SJSA1 (cell line): ENCODE measurements around the gene CALHM5. TPM values are rescaled to one million over a fixed set of nuclear protein-coding genes. Genes with fewer than 3 reads are reported as not detected.

ENCODE experiments used
- DNase-seq, 2 experiments: peaks; one replicate each; pipeline ENCODE4 v3.0.0-alpha.2; 2015 to 2020; ENCODE audit warnings: low spot score in 2 of 2, low read depth in 1 of 2
- H3K27ac ChIP-seq: fragments of 250-450 bp; sonication (Bioruptor Pico); 2 replicates; pipeline ENCODE4 v1.5.1; 2020; ENCODE audit warnings: mild to moderate bottlenecking, moderate library complexity
- H3K27me3 ChIP-seq: fragments of 250-450 bp; sonication (Bioruptor Pico); replicated peaks from 2 replicates; pipeline ENCODE4 v1.5.1; 2020; ENCODE audit warnings: mild to moderate bottlenecking, moderate library complexity
- H3K36me3 ChIP-seq: fragments of 250-450 bp; sonication (Bioruptor Pico); 2 replicates; pipeline ENCODE4 v1.5.1; 2020; ENCODE audit warnings: mild to moderate bottlenecking
- H3K4me1 ChIP-seq: fragments of 250-450 bp; sonication (Bioruptor Pico); replicated peaks from 2 replicates; pipeline ENCODE4 v1.6.1; 2021; ENCODE audit warnings: mild to moderate bottlenecking
- H3K4me3 ChIP-seq: fragments of 250-450 bp; sonication (Bioruptor Pico); 2 replicates; pipeline ENCODE4 v1.5.1; 2020; ENCODE audit warnings: mild to moderate bottlenecking
- H3K9me3 ChIP-seq: fragments of 250-450 bp; sonication (Bioruptor Pico); replicated peaks from 2 replicates; pipeline ENCODE4 v1.5.1; 2020; ENCODE audit warnings: mild to moderate bottlenecking
- total RNA-seq: library from RNA; depleted of rRNA; stranded (reverse); fragments of >200 nt; shearing (Covaris generic); gene quantifications from 2 replicates; pipeline ENCODE4 v1.2.3, GENCODE V29; 2014

Gene CALHM5
- total RNA-seq, 1 experiment from 2014 or later = 7.2 TPM

DNA sequence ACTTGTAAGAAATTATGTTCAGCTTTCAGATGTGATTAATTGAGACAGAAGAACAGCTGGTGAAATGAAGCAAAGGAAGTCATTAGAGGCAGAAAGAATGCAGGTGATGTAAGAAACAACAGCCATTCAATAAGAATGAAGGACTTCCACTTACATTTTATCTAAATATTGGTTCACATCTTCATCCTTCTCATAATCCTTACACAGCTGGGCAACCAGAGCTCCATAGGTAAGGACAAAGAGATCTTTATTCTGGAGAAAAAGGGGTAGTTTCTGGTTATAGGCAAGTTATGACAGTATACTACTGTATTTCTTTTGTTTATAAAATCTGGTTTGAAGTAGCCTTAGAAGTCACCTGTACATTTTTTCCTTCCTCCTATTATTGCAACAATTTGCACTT lies 31.7 kb downstream of the CALHM5 start:
- Histone ChIP-seq H3K36me3 (no peaks in the 10 kb centered on the region), H3K27ac (no peak overlapping the region), H3K27me3 (no peaks in the 10 kb centered on the region; the same call in 1 of the 2 replicates), H3K4me1 (no peaks in the 10 kb centered on the region), H3K4me3 (no peak overlapping the region), H3K9me3 (no peaks in the 10 kb centered on the region)
- no peak for DNase-seq

DNA sequence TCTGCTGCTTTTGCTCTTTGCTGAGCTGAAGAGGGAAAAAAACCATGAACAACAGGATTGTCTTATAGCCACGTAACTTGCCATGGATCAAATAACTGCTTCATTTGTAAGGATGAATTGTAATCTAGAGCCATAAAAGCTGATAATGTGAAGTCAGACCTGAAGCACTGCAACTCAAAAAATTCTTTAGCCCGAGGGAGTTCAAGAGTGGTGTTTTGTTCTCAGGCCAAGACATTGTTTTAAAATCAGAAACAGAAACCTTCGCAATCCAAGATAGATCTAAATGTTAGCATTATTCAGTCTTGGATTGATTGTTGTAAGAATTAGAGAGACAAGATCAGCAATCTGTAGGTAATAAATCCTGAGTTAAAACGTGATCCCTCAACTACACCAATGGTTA lies 34.2 kb downstream of the CALHM5 start, which contains the start of gene TRAPPC3L:
TRAPPC3L (minus strand) TSS at position 34 of the 400 bp plus-strand sequence. CDS start 170 bp downstream, outside the sequence.
- H3K27me3 ChIP-seq = no peaks in the 10 kb centered on the region
- no peaks in the 10 kb centered on the region for H3K9me3 ChIP-seq
- H3K27ac ChIP-seq = no peak within 1 kb of the TSS
- no peaks in the 10 kb centered on the region for H3K36me3 ChIP-seq
- H3K4me1 ChIP-seq = no peaks in the 10 kb centered on the region
- H3K4me3 ChIP-seq = no peak within 1 kb of the TSS
- no peak for DNase-seq

DNA sequence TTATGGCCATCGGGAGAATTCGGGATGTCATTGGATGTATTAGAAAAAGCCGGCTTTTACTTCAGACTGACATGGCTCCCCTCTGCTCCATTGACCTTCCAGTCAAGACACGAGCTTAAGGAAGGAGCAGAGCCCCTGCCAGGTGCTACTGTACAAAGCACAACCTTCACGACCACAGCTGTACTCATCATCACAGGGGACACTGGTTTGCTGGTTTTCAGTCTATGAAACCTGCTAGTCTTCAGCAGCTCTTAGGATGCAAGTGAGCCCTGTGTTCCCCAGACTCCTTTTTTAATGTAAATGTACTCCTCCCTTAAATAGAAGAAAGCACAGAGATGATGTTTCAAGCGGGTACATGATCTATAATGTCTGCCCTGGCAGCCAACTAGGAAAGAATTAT lies 35.9 kb downstream of the CALHM5 start:
- Histone ChIP-seq H3K9me3 (no peaks in the 10 kb centered on the region), H3K4me3 (no peak overlapping the region), H3K4me1 (no peaks in the 10 kb centered on the region), H3K36me3 (no peaks in the 10 kb centered on the region), H3K27me3 (no peaks in the 10 kb centered on the region), H3K27ac (no peak overlapping the region)
- no peak for DNase-seq

DNA sequence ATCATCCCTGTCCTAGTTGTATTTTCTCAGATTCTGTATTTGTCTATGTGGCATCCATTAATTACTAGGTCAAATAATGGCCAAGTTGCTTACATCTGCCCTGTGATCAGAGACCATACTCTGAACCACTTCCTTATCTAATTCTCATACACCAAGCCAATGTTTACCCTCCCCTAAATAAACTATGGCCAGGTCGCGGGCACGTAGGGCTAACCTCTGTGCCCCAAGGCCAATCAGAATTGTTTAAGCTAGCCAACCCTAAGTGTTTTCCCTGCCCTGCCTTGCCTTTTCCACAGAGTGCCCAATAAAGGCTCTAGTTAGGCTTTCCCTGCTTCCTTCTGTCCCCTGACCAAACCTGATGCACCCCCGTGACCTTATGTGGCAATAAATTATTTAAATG lies 39.4 kb downstream of the CALHM5 start:
- Histone ChIP-seq H3K27ac (no peak overlapping the region), H3K9me3 (no peaks in the 10 kb centered on the region), H3K4me3 (no peak overlapping the region), H3K4me1 (peaks cover 5% of the 10 kb centered on the region), H3K36me3 (no peaks in the 10 kb centered on the region), H3K27me3 (no peaks in the 10 kb centered on the region)
- DNase-seq = no peak

DNA sequence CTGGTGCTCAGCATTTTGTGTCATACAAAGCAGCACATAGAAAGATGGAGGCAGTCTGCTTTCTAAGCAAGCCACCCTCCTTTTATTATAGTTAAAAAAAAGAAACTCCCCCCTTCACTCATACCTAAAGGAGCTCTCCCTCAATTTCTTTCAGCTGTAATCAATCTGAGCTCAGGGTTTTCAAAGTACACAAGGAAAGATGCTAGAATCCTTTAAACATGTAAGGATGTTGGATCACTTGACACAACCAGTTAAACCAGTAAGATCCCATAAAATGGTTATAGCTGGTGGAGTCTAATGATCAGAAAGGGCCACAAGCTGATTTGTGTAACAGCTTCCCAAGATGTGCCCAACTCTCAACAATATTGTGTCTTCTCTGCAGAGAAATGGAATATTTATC lies 42.0 kb downstream of the CALHM5 start, which contains the start of gene CALHM4:
CALHM4 (plus strand) TSS at position 301 of the 400 bp plus-strand sequence; CDS start at position 344, 43 bp downstream.
- no peaks in the 10 kb centered on the region for H3K36me3 ChIP-seq
- H3K9me3 ChIP-seq = no peaks in the 10 kb centered on the region
- H3K27ac ChIP-seq = no peak within 1 kb of the TSS
- no peak for DNase-seq
- H3K4me1 ChIP-seq = peaks cover 30% of the 10 kb centered on the region
- no peak within 1 kb of the TSS for H3K4me3 ChIP-seq
- no peaks in the 10 kb centered on the region for H3K27me3 ChIP-seq

DNA sequence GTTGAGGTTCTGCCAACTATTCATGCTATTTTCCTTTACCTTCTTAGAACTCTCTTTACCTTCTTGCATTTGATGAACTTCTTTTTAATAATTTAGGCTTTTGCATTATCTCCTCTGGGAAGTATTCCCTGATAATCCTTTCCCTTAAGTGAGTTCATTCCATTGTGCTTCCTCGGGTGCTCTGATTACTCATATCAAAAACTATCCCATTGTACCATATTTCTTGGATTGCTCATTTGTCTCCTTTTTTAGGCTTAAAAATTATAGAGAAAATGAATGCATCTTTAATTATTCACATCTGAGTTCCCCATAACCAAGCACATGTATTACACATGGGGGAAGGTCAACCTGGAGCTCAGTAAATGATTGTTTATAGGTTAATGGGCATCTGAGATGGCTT lies 44.6 kb downstream of the CALHM5 start:
- Histone ChIP-seq H3K4me3 (no peak overlapping the region), H3K9me3 (no peaks in the 10 kb centered on the region), H3K36me3 (no peaks in the 10 kb centered on the region), H3K27me3 (no peaks in the 10 kb centered on the region), H3K4me1 (peaks cover 32% of the 10 kb centered on the region), H3K27ac (peak overlapping the region; percentile 64)
- DNase-seq = peak in 1 of 2 experiments; percentile 66

DNA sequence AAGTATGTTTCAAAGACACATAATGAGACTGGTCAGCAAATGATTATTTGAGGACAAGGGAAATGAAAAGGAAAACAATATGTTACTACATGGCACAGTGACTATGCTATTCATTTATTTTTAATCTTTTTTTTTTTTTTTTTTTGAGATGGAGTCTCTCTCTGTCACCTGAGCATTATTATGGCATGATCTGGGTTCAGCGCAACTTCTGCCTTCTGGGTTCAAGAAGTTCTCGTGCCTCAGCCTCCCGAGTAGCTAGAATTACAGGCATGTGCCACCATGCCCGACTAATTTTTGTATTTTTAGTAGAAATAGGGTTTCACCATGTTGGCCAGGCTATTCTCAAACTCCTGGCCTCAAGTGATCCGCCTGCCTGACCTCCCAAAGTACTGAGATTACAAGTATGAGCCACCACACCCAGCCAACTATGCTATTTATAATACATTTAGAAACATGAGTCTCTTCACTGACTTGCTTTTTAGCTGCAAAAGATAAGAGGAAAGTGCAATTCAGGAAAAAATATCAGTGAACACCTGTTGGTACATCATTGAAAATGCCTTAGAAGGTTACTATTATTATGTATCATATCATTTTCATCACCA lies 45.5 kb downstream of the CALHM5 start:
- Histone ChIP-seq H3K27ac (peak overlapping the region; percentile 64), H3K4me1 (peaks cover 32% of the 10 kb centered on the region), H3K27me3 (no peaks in the 10 kb centered on the region), H3K36me3 (no peaks in the 10 kb centered on the region), H3K4me3 (no peak overlapping the region), H3K9me3 (no peaks in the 10 kb centered on the region)
- no peak for DNase-seq

DNA sequence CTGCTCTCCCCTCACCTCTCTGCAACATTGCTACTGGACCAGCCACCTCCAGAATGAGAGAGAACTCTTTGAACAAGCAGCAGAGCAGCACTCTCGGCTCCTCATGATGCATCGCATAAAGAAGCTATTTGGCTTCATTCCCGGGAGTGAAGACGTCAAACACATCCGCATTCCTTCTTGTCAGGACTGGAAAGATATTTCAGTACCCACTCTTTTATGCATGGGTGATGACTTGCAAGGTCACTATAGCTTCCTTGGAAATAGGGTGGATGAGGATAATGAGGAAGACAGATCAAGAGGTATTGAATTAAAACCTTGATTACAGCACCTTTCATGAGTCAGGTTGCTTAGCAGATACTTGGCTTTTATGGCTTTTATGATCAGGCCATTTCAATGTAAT lies 46.5 kb downstream of the CALHM5 start:
- Histone ChIP-seq H3K27me3 (no peaks in the 10 kb centered on the region), H3K36me3 (no peaks in the 10 kb centered on the region), H3K4me3 (no peak overlapping the region), H3K27ac (0 out of 2 replicates have a peak overlapping the region, but pooled peaks have one; percentile 1), H3K4me1 (peaks cover 32% of the 10 kb centered on the region), H3K9me3 (no peaks in the 10 kb centered on the region)
- peak; percentile 80 for DNase-seq

DNA sequence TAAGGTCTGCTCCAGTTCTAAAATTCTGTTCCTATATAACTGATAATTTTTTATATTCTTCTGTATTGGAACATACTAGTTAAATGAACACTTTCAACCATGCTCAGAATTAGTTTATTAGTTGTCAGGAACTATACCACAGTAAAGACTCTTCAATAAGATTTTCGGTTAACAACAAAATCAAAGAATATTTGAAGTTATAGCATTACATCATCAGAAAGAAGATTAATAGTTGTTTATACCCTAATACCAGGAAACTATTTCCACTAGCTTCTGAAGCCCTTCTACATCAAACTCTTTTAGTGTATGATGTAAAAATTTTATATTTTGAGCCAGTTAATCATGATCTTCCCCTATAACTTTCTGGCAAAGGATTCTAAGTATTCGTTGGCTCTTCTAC lies 48.7 kb downstream of the CALHM5 start:
- Histone ChIP-seq H3K36me3 (no peaks in the 10 kb centered on the region), H3K4me1 (peaks cover 46% of the 10 kb centered on the region), H3K27ac (no peak overlapping the region), H3K4me3 (no peak overlapping the region), H3K9me3 (no peaks in the 10 kb centered on the region), H3K27me3 (no peaks in the 10 kb centered on the region)
- no peak for DNase-seq

DNA sequence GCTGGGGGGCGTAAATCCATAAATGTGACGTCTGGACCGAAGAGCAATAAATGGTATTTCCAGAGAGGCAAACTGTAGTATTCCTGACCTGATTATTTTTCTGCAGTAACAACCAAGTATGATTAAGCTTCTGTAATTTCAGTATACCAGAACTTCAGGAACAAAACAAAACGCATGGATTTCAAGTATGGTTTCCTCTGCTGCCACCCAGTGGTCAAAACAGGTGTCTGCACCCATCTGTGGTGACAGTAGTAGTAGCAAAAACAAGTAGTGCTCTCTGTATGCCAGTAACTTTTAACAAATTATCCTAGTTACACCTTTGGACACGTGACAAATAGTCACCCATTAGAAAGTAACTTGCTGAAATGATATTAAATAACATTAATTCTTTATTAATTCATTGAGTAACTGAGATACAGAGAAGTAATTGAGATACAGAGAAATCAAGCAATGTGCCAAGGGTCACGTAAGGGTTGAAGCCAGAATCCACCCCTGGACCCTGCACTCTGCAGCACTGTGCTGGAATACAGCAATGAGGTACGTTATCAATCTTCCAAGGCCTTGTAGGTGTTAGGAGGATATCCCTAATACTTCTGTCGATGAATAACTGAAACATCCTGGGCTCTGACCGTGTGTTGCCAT lies 50.1 kb downstream of the CALHM5 start:
- no peak overlapping the region for H3K4me3 ChIP-seq

DNA sequence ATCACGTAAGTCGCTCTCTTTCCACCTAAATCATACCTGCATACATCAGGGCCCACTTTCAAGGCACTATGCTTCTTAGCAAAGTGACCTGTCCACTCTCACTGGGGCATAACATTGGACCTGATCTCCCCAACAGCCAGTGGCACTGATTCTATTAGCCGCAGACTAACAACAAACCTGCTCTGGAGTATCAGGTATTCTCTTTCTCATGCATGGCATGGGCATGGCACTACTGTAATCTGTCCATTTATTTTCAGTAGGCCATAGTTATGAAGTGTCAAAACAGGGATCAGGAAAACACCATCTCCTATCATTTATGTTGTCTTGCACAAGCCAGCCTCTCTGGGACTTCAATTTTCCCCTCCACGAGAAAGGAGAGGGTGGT lies 50.6 kb downstream of the CALHM5 start:
- Histone ChIP-seq H3K36me3 (no peaks in the 10 kb centered on the region), H3K9me3 (no peaks in the 10 kb centered on the region), H3K4me1 (peaks cover 31% of the 10 kb centered on the region), H3K4me3 (no peak overlapping the region), H3K27me3 (no peaks in the 10 kb centered on the region), H3K27ac (no peak overlapping the region)
- DNase-seq = no peak

More for the DNA sequence above, 50.1 kb downstream of the CALHM5 start:
- Histone ChIP-seq H3K27ac (no peak overlapping the region), H3K27me3 (no peaks in the 10 kb centered on the region), H3K36me3 (no peaks in the 10 kb centered on the region), H3K9me3 (no peaks in the 10 kb centered on the region), H3K4me1 (peaks cover 34% of the 10 kb centered on the region)
- peak; percentile 60 to 65 for DNase-seq

DNA sequence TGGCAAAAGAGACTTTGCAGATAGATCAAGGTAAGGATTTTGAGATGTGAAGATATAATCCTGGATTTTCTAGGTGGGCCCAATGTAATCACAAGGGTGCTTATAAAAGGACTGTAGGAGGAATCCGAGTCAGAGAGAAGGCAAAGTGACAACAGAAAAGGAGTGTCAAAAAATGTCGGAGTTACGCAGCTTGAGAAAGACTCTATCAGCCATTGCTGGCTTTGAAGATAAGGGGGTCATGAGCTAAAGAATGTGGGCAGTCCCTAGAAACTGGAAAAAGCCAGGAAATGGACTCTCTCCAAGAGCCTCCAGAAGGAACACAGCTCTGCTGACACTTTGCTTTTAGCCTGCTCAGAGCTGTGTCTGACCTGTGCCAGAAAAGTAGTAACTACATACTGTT lies 51.2 kb downstream of the CALHM5 start:
- Histone ChIP-seq H3K27me3 (no peaks in the 10 kb centered on the region), H3K9me3 (no peaks in the 10 kb centered on the region), H3K4me3 (no peak overlapping the region), H3K4me1 (peaks cover 25% of the 10 kb centered on the region), H3K36me3 (no peaks in the 10 kb centered on the region), H3K27ac (no peak overlapping the region)
- DNase-seq = no peak

DNA sequence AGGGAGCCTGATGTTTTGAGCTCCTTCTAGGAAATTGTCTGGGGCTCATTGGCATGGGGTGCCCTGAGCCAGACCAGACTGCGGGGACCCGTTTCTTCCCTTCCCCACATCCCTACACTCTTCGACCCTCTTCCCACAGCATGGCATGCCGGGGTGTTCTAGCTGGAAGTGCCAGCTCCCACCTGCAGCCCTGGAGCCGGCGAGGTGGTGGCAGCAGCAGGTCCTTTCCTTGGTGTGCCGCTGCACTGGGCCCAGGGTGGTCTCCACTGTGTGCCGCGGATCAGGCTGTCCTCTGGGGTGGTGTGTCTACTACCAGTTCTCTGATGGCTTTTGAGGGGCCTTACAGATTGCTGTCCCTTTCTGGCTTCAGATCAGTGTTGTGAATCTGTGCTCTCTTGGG lies 52.4 kb downstream of the CALHM5 start:
- H3K4me1 ChIP-seq = peaks cover 14% of the 10 kb centered on the region
- DNase-seq = no peak
- no peak overlapping the region for H3K27ac ChIP-seq
- no peaks in the 10 kb centered on the region for H3K36me3 ChIP-seq
- no peaks in the 10 kb centered on the region for H3K9me3 ChIP-seq
- H3K27me3 ChIP-seq = no peaks in the 10 kb centered on the region
- no peak overlapping the region for H3K4me3 ChIP-seq

DNA sequence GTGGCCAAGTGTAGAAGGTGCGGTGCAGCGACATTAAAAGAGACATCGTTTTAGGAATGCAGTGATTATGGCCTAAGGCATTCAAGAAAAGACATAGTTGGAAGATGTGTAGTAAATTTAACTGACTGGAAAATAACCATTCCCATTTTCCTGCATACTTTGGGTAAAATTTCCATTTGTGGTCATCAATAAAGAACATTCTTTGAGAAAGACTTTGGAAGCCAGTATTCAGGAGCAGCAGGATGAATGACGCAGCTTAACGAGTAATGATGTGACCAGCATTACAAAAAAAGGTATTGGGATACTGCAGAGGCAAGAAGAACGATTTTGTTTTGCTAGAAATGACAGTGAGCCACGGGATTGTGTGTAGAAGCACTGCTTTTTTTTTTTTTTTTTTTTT lies 52.9 kb downstream of the CALHM5 start:
- Histone ChIP-seq H3K36me3 (no peaks in the 10 kb centered on the region), H3K27me3 (no peaks in the 10 kb centered on the region), H3K27ac (no peak overlapping the region), H3K4me3 (no peak overlapping the region), H3K9me3 (no peaks in the 10 kb centered on the region), H3K4me1 (peaks cover 14% of the 10 kb centered on the region)
- peak in 1 of 2 experiments; percentile 16 for DNase-seq
